Mammary epithelial cell (primary cell): Measurements from ENCODE around the gene TIFAB.

Experiments used
- CTCF ChIP-seq, 2 donors: IDR thresholded peaks in 1 of 2; conservative IDR thresholded peaks in 1 of 2; 2 replicates each; pipeline ENCODE4 v1.5.1; 2011 to 2012; ENCODE audit warnings: inconsistent platforms in 2 of 2, low read length in 2 of 2, mild to moderate bottlenecking in 2 of 2, control low read depth in 1 of 2, low read depth in 1 of 2; ENCODE audit not compliant: insufficient read depth in 1 of 2; ENCODE audit errors: extremely low read depth in 1 of 2
- EZH2 ChIP-seq: IDR thresholded peaks from 2 replicates; pipeline ENCODE4 v1.6.1; 2012; ENCODE audit warnings: low read length, inconsistent platforms, borderline replicate concordance

DNA sequence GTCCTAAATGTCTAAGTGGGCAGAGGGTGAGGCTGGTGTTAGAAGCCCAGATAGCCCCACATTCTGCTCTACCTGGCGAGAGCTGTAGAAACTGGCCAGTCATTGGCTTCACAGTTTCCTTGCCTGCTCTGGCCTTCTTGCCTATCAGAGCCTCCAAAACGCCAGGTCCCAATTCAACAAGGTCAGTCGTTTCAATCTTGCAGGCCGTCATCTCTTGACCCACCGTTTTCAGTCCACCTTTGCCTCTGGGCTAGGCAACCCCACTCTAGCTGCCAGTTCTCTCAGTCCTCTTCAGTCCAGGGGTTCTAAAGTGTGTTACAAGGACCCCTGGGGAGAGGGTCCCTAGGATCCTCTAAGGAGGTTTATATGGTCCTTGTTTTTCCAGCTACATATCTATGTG is 20.0 kb upstream of the TIFAB start:
- TF ChIP-seq CTCF (conservative IDR thresholded peaks at IDR 0.05 in 1 of 2, IDR thresholded peaks at IDR 0.05 in 1 of 2; ENCODE audit: extremely low read depth in 1 of 2, insufficient read depth in 1 of 2, low read depth in 1 of 2, low read length in 2 of 2) (no peak), EZH2 (no peak)
